HG03196 (cell line): ENCODE data around the gene PLIN5.
"Not testable (repeated sequence)": the region's sequence is repeated elsewhere in the genome, so short reads cannot be mapped to it uniquely, and the experiment has no call there.

ENCODE experiments used
- ATAC-seq: cut with Tn5 transposase; IDR thresholded peaks from one replicate; pipeline ENCODE4 v1.9.1; 2021; ENCODE audit not compliant: unreplicated experiment

Gene PLIN5

DNA sequence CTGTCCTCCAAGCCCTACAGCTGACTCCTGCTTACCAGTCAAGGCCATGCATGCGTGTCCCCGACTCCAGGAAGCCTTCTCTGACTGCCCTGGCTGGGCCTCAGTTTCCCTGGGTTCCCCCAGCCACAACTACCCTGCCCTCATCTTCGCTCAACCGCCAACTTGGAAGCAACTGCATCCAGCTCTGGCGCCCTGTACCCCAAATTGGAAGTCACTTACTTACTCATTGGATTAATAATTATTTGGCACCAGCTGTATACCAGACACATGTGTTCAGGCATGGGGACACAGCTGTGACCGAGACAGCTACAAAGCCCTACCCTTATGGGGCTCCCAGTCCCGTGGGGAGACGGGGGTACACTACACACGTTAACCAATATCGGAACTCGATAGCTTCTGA, 35.4 kb upstream of the PLIN5 start:
- no peak for ATAC-seq

DNA sequence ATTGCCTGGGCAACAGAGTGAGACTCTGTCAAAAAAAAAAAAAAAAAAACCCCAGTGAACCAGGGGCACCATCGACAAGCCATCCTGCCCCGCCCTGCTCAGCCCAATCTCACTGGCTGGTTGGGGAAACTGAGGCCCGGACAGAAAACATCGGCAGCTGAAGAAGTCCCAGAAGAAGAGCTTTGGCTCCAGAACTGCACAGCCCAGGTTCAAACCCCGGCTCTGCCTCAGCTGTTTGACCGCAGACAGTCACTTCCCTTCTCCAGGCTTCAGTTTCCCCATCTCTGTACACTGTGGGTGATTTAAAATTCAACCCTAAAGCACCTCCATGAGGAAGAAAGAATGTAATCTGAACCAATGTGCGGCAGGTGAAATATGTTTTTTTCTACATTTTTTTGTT, 33.9 kb upstream of the PLIN5 start:
- ATAC-seq: no peak

DNA sequence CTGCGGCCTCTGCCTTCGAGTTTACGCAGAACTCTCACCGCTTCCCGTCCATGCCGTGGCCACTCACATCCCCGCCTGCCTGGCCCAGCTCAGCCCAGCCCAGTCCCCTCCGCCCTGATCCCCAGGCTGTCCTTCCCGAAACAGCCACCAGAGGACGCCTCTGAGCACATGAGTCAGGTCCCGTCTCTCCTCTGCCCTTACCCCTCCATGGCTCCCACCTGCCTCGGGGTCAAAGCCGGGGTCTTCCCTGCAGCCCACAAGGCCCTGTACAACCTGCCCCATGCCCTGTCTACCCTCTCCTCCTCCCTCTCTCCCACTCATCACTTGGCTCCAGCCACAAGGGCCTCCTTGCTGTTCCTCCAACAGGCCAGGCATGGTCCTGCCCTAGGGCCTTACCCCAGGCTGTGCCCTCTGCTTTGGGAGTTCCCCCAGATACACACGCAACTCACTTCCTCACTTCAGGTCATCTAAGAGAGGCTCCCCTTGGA, 32.6 kb upstream of the PLIN5 start:
- ATAC-seq: no peak

DNA sequence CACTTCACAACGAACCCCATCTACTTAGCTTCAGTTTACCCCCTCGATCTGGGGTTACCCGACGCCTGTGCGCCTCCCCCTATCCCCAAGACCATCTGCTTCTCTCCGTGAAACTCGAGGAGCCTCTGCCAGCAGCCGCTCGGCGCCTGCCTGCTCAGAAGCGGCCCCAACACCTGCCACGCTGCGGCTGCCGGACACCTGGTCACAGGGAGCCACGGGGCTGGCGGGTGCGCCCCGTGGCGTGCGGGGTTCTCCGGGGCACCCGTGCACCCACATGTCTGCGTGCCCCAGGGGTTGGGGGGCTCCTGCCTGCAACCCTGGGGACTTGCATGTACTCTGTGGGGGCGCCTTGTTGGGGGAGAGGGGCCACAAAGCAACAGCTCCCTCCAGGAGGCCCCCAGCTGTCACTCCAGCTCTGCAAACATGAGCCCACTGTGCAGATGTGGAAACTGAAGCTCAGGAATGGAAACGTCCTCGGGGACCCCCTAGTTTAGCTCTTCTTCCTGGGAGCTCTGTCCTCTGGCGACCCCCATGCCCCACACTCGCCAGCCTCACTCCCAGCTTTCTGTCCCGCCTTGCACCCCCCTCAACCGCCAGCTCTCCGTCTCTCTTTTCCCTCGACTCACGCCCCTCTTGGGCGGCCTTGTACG, 31.5 kb upstream of the PLIN5 start:
- ATAC-seq: no peak

DNA sequence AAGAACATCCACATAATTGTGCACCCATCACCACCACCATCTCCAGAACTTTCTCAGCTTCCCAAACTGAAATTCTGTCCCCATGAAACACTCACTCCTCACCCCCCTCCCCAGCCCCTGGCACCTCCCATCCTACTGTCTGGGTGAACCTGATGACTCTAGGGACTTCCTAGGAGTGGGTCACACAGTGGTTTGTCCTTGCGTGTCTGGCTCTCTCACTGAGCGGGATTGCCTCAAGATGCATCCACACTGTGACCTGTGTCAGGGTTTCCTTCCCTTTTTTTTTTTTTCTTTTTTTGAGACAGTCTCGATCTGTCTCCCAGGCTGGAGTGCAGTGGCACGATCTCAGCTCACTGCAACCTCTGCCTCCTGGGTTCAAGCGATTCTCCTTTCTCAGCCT, 28.5 kb upstream of the PLIN5 start:
- ATAC-seq: not testable (repeated sequence)

DNA sequence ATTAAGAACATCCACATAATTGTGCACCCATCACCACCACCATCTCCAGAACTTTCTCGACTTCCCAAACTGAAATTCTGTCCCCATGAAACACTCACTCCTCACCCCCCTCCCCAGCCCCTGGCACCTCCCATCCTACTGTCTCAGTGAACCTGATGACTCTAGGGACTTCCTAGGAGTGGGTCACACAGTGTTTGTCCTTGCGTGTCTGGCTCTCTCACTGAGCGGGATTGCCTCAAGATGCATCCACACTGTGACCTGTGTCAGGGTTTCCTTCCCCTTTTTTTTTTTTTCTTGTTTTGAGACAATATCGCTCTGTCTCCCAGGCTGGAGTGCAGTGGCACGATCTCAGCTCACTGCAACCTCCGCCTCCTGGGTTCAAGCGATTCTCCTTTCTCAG, 27.1 kb upstream of the PLIN5 start:
- not testable (repeated sequence) for ATAC-seq

DNA sequence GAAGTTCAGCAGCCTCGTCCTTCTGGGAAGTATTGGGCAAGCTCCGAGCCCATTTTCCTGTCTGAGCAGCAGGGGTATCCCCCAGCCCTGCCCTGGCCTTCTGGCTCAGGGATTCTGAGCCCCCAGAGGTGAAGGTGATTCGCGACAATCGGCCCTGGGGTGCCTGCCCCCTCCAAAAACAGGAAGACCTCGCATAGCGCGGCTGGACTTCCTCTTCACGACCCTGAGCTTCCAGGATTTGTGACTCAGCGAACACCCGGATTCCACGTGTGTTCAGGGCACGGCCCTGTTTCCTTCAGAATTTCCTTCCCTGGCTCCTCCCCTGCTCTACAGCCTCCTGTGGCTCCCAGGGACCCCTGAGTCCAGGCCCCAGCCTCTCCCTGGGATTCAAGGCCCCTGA, 24.5 kb upstream of the PLIN5 start, which contains the start of gene SEMA6B:
TSS of gene SEMA6B (minus strand) at position 116 of the 400 bp plus-strand sequence. CDS start 1,227 bp downstream, outside the sequence.
- ATAC-seq: no peak

DNA sequence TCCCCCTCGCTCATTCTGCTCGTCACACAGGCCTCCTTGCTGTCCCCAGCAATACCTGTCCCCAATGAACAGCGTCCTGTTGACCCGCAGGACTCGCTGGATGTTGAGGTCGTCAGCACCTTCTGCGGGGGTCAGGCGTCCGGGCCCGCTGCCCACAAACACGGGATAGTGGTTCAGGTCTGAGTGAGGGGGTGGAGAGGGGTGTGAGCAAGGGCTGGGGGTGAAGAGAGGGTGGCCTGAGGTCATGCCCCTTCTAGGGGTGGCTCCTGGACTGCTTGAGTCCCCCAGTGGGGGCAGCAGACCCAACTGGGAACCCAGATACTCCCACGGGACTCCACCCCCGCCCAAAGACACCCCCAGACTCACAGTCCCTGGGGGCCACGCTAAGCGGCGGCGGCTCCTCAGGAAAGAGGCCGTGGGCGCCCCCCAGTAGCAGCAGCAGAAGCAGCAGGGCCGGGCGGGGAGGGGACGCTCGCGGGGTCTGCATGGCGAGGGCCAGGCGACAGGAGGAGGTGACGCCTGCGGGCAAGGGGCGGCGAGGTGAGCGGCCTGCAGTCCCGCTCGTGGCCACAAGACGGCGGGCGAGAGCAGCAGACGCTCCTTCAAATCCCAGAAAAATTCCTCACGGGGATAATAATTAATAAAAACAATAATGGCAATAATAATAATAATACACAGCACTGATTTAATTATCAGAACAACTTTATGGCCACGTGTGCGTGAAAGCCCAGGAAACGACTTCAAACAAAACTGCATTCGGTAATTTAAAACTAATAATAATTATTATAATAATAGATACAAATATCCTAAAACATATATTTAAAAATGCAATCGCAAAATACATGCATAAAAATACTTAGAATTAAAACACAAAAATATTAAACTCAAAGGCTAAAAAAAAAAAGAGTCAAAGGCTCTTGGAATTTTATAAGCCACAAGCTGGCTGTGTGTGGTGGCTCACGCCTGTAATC, 23.2 kb upstream of the PLIN5 start:
- no peak for ATAC-seq

DNA sequence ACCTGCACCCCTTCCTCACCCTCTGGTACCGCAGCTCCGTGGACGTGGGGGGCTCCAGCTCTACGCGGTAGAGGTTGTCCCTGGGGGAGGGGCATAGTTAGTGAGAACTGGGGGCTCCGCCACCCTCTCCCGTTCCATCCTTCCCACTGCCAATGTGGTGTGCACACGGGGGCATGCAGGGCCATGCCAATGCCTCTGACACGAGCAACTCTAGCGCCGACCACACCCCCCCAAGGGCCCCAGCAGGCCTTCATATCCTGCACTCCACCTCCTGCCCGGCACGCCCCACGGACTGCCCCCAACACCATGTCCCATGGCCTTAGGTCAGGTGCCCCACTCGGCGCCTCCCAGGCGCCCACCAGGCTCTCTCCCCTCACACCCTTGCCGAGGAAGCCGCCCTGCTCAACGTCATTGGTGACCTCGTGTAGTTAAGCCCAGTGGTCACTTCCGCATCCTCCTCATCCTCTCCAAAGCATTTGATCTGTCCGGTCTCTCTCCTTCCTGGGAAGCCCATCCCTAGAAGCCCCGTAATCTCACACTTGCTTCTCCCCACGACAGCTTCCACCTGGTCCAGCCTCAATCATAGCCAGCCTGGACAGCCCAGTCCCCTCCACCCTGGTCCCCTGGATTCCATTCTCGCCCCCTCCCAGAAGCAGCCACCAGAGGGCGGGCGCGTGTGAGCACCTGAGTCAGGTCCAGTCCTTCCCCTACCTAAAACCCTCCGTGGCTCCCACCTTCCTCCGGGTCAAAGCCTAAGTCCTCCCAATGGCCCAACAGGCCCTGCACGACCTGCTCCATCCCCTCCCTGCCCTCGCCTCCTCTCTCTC, 22.3 kb upstream of the PLIN5 start:
- no peak for ATAC-seq

DNA sequence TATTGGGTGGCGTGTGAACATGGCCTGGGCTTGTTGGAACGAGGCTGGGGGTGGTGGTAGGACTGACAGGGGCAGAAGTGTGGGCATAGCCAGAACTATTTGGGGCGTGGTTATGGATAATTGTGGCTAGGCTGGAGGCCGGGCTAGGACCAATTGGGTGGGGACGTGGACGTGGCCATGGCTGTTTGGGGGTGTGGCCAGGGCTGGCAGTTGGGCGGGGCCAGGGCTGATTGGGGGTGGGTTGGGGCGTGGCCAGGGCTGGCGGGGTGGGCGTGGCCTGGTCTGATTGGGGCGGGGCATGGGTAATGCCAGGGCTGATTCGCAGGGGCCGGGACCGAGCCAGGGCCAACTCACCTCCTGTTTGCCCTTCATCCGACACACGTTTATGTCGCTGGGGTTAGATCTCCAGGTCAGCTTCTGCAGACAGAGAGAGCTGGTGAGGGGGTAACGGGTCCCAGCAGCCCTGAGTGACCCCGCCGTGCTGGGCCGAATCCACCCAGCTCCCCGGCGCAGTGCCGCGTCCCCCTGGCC, 21.6 kb upstream of the PLIN5 start:
- no peak for ATAC-seq

DNA sequence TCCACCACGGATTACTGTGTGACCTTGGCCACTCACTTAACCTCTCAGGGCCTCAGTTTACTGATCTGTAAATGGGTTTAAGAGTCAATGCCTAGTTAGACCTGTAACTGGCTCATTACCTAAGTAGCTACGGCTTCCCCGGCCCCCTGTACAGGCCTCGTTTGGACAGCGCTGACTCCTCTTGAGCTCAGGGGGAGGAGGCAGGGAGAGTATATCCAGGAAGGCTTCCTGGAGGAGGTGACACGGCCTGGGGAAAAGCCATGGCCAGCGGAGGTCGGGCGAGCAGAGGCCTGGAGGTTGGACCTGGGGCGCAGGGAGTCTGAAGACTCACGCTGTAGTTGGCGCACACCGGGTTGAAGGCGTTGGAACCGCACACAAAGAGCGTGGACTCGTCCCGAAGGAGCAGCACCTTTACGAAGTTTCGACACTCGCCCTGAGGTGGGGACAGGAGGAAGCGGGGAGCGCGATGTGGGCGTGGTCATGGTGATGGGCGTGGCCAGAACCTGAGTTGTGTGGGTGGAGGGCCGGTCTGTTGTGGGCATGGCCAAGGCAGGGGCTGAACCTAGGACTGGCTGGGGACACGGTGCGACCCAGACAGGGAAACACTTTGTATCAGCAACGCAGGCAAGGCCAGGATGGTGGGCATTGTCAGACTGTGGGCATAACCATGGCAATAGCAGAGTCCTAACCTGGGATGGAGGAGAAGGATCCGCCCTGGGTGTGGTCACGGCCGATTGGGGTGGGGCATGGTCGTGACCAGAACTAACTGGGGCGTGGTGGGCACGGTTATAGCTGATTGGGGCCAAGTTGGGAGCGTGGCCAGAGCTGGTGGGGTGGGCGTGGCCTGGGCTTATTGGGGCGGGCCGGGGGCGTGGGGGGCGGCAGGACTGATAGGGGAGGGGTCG, 20.9 kb upstream of the PLIN5 start:
- no peak for ATAC-seq

DNA sequence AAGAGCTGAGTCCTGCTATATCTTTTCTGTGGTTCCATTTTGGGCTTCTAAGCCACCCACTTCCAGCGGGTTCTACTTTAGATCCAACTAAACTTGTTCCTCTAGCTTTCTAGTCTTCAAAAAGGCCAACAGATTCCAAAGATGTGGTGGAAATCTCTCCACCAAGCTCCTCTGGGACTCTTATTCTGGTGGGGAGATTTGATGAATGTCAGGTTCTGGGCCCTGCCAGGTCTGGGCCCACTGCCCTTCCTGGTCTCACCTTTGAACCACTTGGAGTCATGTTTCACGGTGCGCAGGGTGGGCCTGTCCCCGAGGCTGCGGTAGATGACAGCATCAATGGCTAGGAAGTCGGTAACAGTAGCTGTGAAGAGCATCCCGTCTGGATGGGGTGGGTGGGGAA, 19.7 kb upstream of the PLIN5 start:
- ATAC-seq: no peak

DNA sequence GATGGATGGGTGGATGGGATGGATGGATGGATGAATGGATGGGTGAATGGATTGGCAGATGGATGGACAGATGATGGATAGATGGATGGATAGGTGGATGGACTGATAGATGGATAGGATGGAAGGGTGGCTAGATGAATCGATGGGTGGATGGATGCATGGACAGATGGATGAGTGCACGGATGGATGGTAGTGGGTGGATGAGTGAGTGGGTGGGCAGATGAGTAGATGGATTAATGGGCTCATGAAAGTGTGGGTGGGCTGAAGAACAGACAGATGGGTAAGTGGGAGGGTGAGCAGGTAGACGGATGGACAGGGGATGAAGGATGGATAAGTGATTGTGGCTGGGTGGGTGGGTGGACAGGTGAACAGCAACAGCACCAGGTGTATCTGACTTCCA, 18.8 kb upstream of the PLIN5 start:
- no peak for ATAC-seq

DNA sequence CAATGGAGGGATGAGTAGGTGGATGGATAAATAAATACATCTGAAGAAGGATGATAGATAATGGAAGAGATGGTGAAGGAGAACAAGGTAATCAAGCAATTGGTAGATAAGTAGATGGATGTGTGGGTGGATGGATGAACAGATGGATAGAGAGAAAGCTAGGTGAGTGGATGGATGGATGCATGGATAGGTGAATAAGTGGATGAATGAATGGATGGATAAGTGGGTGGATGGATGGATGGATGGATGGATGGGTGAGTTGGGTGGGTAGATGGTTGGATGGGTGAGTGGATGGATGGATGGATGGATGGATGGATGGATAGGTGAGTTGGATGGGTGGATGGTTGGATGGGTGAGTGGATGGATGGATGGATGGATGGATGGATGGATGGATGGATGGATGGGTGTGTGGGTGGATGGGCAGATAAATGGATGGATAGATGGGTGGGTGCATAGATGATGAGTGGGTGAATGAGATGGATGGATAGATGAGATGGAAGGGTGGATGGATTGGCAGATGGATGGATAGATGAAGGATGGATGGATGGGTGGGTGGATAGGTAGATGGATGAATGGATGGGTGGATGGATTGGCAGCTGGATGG, 18.2 kb upstream of the PLIN5 start:
- ATAC-seq: no peak

DNA sequence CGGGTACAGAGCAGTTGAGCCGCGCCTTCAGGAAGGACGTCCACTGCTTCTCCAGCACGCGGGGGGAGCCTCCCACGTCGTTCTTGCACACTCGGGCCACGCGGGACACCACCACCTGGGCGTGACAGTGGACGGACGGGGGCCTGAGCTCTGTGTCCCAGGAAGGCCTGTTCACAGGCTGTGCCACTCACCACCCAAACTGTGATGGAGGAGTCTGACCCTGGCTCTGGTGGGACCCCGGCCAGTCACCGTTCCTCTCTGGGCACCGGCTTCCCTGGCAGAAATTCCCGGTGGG, 17.4 kb upstream of the PLIN5 start:
- no peak for ATAC-seq

DNA sequence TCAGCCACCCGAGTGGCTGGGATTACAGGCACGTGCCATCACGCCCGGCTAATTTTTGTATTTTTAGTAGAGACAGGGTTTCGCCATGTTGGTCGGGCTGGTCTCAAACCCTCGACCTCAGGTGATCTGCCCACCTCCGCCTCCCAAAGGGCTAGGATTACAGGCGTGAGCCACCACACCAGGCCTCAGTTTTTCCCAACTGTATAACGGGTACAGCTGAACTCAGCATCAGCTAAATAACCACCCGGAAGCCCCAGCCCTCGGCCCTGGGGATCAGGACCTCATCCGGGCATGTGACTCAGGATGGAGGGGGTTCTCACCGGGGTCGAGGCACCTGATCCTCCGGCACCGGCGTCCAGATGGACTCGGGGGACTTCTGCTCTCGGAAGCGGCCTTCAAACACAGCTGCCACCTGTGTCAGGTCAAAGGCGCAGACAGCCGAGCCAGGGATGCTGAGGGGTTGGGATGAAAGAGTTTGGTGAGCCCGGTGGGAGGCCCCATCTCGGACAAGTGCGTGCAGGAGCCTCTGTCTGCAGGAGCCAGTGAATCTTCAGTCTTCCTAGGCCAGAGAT, 15.5 kb upstream of the PLIN5 start:
- ATAC-seq: no peak

DNA sequence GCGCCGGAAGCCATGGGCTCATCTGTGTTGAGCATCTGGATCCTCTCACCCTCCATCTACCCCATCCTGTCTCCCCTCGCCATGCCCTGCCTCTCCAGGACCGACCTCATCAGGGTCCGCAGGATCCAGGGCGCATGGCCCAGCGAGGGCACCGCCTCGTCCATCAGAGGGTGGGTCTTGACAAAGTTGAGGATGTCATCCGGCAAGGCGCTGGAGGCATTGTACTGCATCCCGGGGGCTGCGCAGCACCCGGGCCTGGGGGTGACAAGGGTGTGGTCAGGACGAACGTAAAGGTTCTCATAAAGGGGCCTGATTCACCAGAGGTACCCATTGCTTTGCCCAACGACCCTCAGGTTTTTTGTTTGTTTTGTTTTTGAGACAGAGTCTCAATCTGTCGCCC, 15.0 kb upstream of the PLIN5 start:
- no peak for ATAC-seq

DNA sequence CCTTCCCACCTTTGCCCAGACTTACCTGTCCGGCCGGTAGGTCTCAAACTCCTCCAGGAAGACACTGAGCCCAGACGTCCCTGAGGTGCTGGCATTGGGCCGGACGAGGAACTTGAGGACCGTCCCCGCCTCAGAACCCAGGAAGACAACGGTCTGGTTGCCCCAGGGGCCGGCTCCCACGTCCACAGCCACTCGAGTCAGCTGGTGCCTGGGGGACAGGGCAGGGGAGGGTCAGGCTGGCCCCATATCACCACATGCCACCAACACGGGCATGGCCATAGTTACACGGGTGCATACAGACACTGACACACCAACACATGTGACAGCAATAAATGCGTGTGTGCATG, 13.2 kb upstream of the PLIN5 start:
- ATAC-seq: no peak
